ENCODE results near the gene CDH13.

- no peak for TF ChIP-seq CTCF (IDR thresholded peaks at IDR 0.05)
- no peak for TF ChIP-seq EP300 (IDR thresholded peaks at IDR 0.05)
- no peak for TF ChIP-seq POLR2AphosphoS5 (IDR thresholded peaks at IDR 0.05)
Observed at GRCh38 chr16:82993415-82993814, 366.6 kb downstream of the CDH13 start.

Measured in esophagus muscularis mucosa (tissue), 4 donors.